Measurements from ENCODE around the gene KRTAP5-5. TPM values are rescaled to one million over a fixed set of nuclear protein-coding genes. Genes with fewer than 3 reads are reported as not detected.
A peak's percentile ranks its signal among the peaks of the same experiment; 100 is the strongest.
"Not testable (repeated sequence)": the region's sequence is repeated elsewhere in the genome, so short reads cannot be mapped to it uniquely, and the experiment has no call there.

Gene KRTAP5-5
- total and polyA plus RNA-seq, 5 donors from 2014 or later: not detected

- DNase-seq (no peak), ATAC-seq (ENCODE audit: low read depth in 2 of 2) (no peak)
- H3K4me1 ChIP-seq (ENCODE audit: control insufficient read depth, insufficient read depth, low read length, poor library complexity, severe bottlenecking): no peaks in the 10 kb centered on the region
- no peak overlapping the region for H3K4me3 ChIP-seq (ENCODE audit: low read depth, low read length)
- no peak overlapping the region for H3K4me3 Mint-ChIP-seq
- peaks cover 0 to 7% (median 1%) of the 10 kb centered on the region in 4 donors for H3K4me1 Mint-ChIP-seq
- no peak overlapping the region for H3K27ac ChIP-seq (ENCODE audit: insufficient read depth, low read length, poor library complexity, severe bottlenecking)
- no peaks in the 10 kb centered on the region for H3K36me3 Mint-ChIP-seq
- no peaks in the 10 kb centered on the region for H3K27me3 ChIP-seq (ENCODE audit: control insufficient read depth, insufficient read depth, low read length)
- H3K9me3 Mint-ChIP-seq: no peaks in the 10 kb centered on the region
- peaks cover 3% of the 10 kb centered on the region for H3K27me3 Mint-ChIP-seq
- no peak overlapping the region for H3K27ac Mint-ChIP-seq
- no peaks in the 10 kb centered on the region for H3K9me3 ChIP-seq (ENCODE audit: control insufficient read depth in 2 of 2, low read length in 2 of 2)
- no peaks in the 10 kb centered on the region for H3K36me3 ChIP-seq (ENCODE audit: control insufficient read depth, insufficient read depth, low read length)
Observed at GRCh38 chr11:1644601-1645356, 15.2 kb downstream of the KRTAP5-5 start.

DNA sequence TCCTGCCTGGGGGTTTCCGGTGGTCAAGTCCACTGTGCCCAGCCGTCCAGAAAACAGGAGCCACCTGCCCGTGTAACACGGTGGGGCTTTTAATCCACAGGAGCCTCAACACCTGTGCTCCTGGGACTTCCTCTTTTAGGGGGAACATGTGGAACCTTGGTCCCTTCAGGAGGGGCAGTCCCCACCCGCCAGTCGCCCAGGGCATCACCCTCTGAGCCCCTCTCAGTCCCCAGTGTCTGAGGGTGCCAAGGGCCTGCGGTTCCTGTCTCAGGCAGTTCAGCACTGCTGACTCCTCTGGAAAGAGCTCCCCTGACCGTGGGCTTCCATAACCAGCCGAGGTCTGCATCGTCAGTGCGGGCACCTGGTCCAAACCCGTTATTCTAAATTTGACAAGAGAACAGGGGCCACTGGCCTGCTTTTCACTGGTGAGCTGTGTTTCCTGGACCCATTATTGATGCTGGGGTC is 15.8 kb downstream of the KRTAP5-5 start:
- Mint-ChIP-seq H3K4me3 (no peak overlapping the region), H3K9me3 (no peaks in the 10 kb centered on the region), H3K4me1 (peaks cover 0 to under 1% (median 0%) of the 10 kb centered on the region in 4 donors), H3K27ac (no peak overlapping the region), H3K36me3 (no peaks in the 10 kb centered on the region), H3K27me3 (no peaks in the 10 kb centered on the region)
- ATAC-seq (ENCODE audit: low read depth in 2 of 2) (no peak), DNase-seq (no peak)
- Histone ChIP-seq H3K27me3 (ENCODE audit: control insufficient read depth, insufficient read depth, low read length) (no peaks in the 10 kb centered on the region), H3K9me3 (ENCODE audit: control insufficient read depth in 2 of 2, low read length in 2 of 2) (no peaks in the 10 kb centered on the region), H3K4me3 (ENCODE audit: low read depth, low read length) (no peak overlapping the region), H3K36me3 (ENCODE audit: control insufficient read depth, insufficient read depth, low read length) (no peaks in the 10 kb centered on the region), H3K4me1 (ENCODE audit: control insufficient read depth, insufficient read depth, low read length, poor library complexity, severe bottlenecking) (no peaks in the 10 kb centered on the region), H3K27ac (ENCODE audit: insufficient read depth, low read length, poor library complexity, severe bottlenecking) (no peak overlapping the region)

DNA sequence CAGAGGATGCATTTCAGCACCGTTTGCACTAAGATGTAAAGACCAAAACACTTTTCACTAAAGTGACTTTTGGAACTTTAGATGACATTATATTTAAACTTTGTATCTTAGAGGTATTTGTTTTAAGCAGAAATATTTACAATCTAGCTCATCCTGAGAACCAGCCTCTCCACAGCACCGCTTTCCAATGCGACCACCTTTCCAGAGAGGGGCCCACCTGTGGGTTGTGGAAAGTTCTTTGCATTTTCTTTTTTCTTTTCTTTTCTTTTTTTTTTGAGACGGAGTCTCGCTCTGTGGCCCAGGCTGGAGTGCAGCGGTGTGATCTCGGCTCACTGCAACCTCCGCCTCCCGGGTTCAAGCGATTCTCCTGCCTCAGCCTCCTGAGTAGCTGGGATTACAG is 17.0 kb downstream of the KRTAP5-5 start:
- H3K4me1 ChIP-seq (ENCODE audit: control insufficient read depth, insufficient read depth, low read length, poor library complexity, severe bottlenecking); H3K9me3 ChIP-seq (ENCODE audit: control insufficient read depth in 2 of 2, low read length in 2 of 2); H3K4me3 Mint-ChIP-seq; H3K36me3 ChIP-seq (ENCODE audit: control insufficient read depth, insufficient read depth, low read length); H3K27ac ChIP-seq (ENCODE audit: insufficient read depth, low read length, poor library complexity, severe bottlenecking); H3K27me3 Mint-ChIP-seq; H3K4me1 Mint-ChIP-seq; H3K36me3 Mint-ChIP-seq; H3K27ac Mint-ChIP-seq; H3K4me3 ChIP-seq (ENCODE audit: low read depth, low read length); H3K9me3 Mint-ChIP-seq; H3K27me3 ChIP-seq (ENCODE audit: control insufficient read depth, insufficient read depth, low read length); ATAC-seq (ENCODE audit: low read depth in 2 of 2); DNase-seq: not testable (repeated sequence)

GRCh38 chr11:1647901-1648652 is 18.5 kb downstream of the KRTAP5-5 start:
- Mint-ChIP-seq H3K4me3 (no peak overlapping the region), H3K9me3 (no peaks in the 10 kb centered on the region), H3K4me1 (no peaks in the 10 kb centered on the region), H3K27ac (no peak overlapping the region), H3K27me3 (no peaks in the 10 kb centered on the region), H3K36me3 (no peaks in the 10 kb centered on the region)
- Histone ChIP-seq H3K27me3 (ENCODE audit: control insufficient read depth, insufficient read depth, low read length) (no peaks in the 10 kb centered on the region), H3K9me3 (ENCODE audit: control insufficient read depth in 2 of 2, low read length in 2 of 2) (no peaks in the 10 kb centered on the region), H3K36me3 (ENCODE audit: control insufficient read depth, insufficient read depth, low read length) (no peaks in the 10 kb centered on the region), H3K4me1 (ENCODE audit: control insufficient read depth, insufficient read depth, low read length, poor library complexity, severe bottlenecking) (peaks cover 3% of the 10 kb centered on the region), H3K4me3 (ENCODE audit: low read depth, low read length) (no peak overlapping the region), H3K27ac (ENCODE audit: insufficient read depth, low read length, poor library complexity, severe bottlenecking) (no peak overlapping the region)
- no peak for DNase-seq
- no peak for ATAC-seq (ENCODE audit: low read depth in 2 of 2)

DNA sequence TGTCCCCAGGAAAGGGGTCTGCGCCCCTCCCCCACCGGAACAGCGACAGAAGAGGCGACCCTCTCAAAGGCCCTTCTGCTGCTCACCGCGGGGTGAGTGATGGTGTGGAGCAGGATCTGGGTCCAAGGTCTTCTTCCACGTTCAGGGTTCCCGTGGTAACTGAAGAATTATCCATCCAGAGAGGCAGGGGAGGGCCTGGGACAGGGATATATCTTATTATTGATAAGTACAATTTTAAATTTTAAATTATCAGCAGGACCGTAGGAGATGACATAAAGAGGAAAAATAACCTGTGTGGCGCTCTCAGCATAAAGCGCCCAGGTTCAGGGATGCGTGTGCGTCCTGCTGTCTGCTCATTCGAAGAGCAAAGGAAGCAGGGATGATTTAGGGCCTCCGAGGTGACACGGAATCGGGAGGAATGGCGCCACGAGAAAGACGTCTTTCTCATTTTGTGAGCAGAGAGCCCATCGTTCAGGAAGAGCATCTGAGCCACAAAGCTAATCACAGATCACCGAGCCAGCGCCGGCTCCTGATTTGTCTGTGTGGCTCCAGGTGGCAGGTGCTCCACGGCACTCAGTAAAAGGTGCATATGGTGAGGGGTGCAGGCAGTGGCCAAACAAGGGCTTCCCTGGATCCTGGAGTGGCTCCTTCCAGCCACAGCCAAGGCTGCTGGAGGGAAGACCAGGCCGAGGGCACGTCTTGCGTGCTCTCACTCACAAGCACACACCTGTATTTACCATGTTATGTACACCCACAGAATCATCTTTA is 19.3 kb downstream of the KRTAP5-5 start:
- DNase-seq (no peak), ATAC-seq (ENCODE audit: low read depth in 2 of 2) (no peak)
- no peak overlapping the region for H3K27ac ChIP-seq (ENCODE audit: insufficient read depth, low read length, poor library complexity, severe bottlenecking)
- Mint-ChIP-seq H3K27ac (no peak overlapping the region), H3K27me3 (peaks cover 1% of the 10 kb centered on the region), H3K4me3 (no peak overlapping the region), H3K36me3 (no peaks in the 10 kb centered on the region), H3K9me3 (no peaks in the 10 kb centered on the region), H3K4me1 (no peaks in the 10 kb centered on the region)
- no peaks in the 10 kb centered on the region for H3K27me3 ChIP-seq (ENCODE audit: control insufficient read depth, insufficient read depth, low read length)
- H3K4me1 ChIP-seq (ENCODE audit: control insufficient read depth, insufficient read depth, low read length, poor library complexity, severe bottlenecking): peaks cover 3% of the 10 kb centered on the region
- no peaks in the 10 kb centered on the region for H3K36me3 ChIP-seq (ENCODE audit: control insufficient read depth, insufficient read depth, low read length)
- H3K9me3 ChIP-seq (ENCODE audit: control insufficient read depth in 2 of 2, low read length in 2 of 2): no peaks in the 10 kb centered on the region
- no peak overlapping the region for H3K4me3 ChIP-seq (ENCODE audit: low read depth, low read length)

- H3K4me1 Mint-ChIP-seq: no peaks in the 10 kb centered on the region
- ATAC-seq (ENCODE audit: low read depth in 2 of 2): no peak
- no peaks in the 10 kb centered on the region for H3K27me3 ChIP-seq (ENCODE audit: control insufficient read depth, insufficient read depth, low read length)
- no peaks in the 10 kb centered on the region for H3K36me3 Mint-ChIP-seq
- DNase-seq: no peak
- no peaks in the 10 kb centered on the region for H3K9me3 Mint-ChIP-seq
- no peak overlapping the region for H3K27ac ChIP-seq (ENCODE audit: insufficient read depth, low read length, poor library complexity, severe bottlenecking)
- H3K36me3 ChIP-seq (ENCODE audit: control insufficient read depth, insufficient read depth, low read length): no peaks in the 10 kb centered on the region
- no peak overlapping the region for H3K4me3 ChIP-seq (ENCODE audit: low read depth, low read length)
- H3K4me1 ChIP-seq (ENCODE audit: control insufficient read depth, insufficient read depth, low read length, poor library complexity, severe bottlenecking): peaks cover 3% of the 10 kb centered on the region
- peaks cover 12% of the 10 kb centered on the region for H3K27me3 Mint-ChIP-seq
- H3K4me3 Mint-ChIP-seq: no peak overlapping the region
- H3K27ac Mint-ChIP-seq: no peak overlapping the region
- H3K9me3 ChIP-seq (ENCODE audit: control insufficient read depth in 2 of 2, low read length in 2 of 2): no peaks in the 10 kb centered on the region
Observed at GRCh38 chr11:1650034-1650917, 20.7 kb downstream of the KRTAP5-5 start.

- Mint-ChIP-seq H3K9me3 (no peaks in the 10 kb centered on the region), H3K27ac (peak overlapping the region in 1 of 3 donors; percentile 29), H3K36me3 (no peaks in the 10 kb centered on the region), H3K4me1 (no peaks in the 10 kb centered on the region), H3K27me3 (peaks cover 12% of the 10 kb centered on the region), H3K4me3 (no peak overlapping the region)
- no peak overlapping the region for H3K27ac ChIP-seq (ENCODE audit: insufficient read depth, low read length, poor library complexity, severe bottlenecking)
- no peaks in the 10 kb centered on the region for H3K36me3 ChIP-seq (ENCODE audit: control insufficient read depth, insufficient read depth, low read length)
- DNase-seq: no peak
- H3K4me3 ChIP-seq (ENCODE audit: low read depth, low read length): no peak overlapping the region
- no peak for ATAC-seq (ENCODE audit: low read depth in 2 of 2)
- no peaks in the 10 kb centered on the region for H3K9me3 ChIP-seq (ENCODE audit: control insufficient read depth in 2 of 2, low read length in 2 of 2)
- H3K27me3 ChIP-seq (ENCODE audit: control insufficient read depth, insufficient read depth, low read length): no peaks in the 10 kb centered on the region
- peaks cover 3% of the 10 kb centered on the region for H3K4me1 ChIP-seq (ENCODE audit: control insufficient read depth, insufficient read depth, low read length, poor library complexity, severe bottlenecking)
Observed at GRCh38 chr11:1650918-1651262, 21.3 kb downstream of the KRTAP5-5 start.
